Measurements from ENCODE around the gene STX16.

DNA sequence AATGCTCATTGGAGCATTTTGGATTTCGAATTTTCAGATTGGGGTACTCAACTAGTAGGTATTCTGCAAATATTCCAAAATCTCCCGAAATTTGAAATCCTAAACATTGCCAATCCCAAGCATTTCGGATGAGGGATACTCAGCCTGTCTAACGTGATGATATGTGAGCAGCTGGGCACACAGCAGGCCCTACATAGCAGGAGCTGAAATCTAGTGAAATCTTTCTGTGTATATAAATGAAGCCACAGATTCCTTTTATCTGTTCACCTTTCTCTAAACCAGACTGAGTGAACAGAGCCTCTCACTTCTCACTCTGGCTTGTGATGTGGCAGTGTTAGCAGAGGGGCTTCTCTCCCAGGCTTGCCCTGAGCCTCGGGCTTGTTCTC is 17.8 kb downstream of the STX16 start:
- TF ChIP-seq, protein P1, sequence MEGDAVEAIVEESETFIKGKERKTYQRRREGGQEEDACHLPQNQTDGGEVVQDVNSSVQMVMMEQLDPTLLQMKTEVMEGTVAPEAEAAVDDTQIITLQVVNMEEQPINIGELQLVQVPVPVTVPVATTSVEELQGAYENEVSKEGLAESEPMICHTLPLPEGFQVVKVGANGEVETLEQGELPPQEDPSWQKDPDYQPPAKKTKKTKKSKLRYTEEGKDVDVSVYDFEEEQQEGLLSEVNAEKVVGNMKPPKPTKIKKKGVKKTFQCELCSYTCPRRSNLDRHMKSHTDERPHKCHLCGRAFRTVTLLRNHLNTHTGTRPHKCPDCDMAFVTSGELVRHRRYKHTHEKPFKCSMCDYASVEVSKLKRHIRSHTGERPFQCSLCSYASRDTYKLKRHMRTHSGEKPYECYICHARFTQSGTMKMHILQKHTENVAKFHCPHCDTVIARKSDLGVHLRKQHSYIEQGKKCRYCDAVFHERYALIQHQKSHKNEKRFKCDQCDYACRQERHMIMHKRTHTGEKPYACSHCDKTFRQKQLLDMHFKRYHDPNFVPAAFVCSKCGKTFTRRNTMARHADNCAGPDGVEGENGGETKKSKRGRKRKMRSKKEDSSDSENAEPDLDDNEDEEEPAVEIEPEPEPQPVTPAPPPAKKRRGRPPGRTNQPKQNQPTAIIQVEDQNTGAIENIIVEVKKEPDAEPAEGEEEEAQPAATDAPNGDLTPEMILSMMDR (IDR thresholded peaks at IDR 0.05): no peak
- no peak for TF ChIP-seq POLR2A (IDR thresholded peaks at IDR 0.05)
